HG02798 (cell line): ENCODE data around the gene ASB1.

Source experiments
- ATAC-seq: cut with Tn5 transposase; IDR thresholded peaks from one replicate; pipeline ENCODE4 v1.9.1; 2021; ENCODE audit warnings: mild to moderate bottlenecking; ENCODE audit not compliant: unreplicated experiment, poor library complexity

The ASB1 gene

GRCh38 chr2:238422285-238422684, 4.4 kb upstream of the ASB1 start:
- ATAC-seq: no peak

- ATAC-seq: no peak
Observed at GRCh38 chr2:238422940-238423339, 3.8 kb upstream of the ASB1 start.

- ATAC-seq: no peak
Observed at GRCh38 chr2:238423561-238424312, 3.0 kb upstream of the ASB1 start.

GRCh38 chr2:238424313-238424700, 2.4 kb upstream of the ASB1 start:
- no peak for ATAC-seq

- no peak for ATAC-seq
Observed at GRCh38 chr2:238425505-238425978, 1.2 kb upstream of the ASB1 start.

GRCh38 chr2:238425979-238426567, 654 bp upstream of the ASB1 start:
- ATAC-seq: peak; percentile 9

GRCh38 chr2:238427435-238428162, 872 bp downstream of the ASB1 start:
- peak; percentile 5 for ATAC-seq

- ATAC-seq: no peak
Observed at GRCh38 chr2:238428866-238429265, 2.1 kb downstream of the ASB1 start.

- ATAC-seq: no peak
Observed at GRCh38 chr2:238430781-238431180, 4.1 kb downstream of the ASB1 start.

- ATAC-seq: no peak
Observed at GRCh38 chr2:238431456-238431855, 4.7 kb downstream of the ASB1 start.

GRCh38 chr2:238433300-238433915, 6.7 kb downstream of the ASB1 start:
- no peak for ATAC-seq

- no peak for ATAC-seq
Observed at GRCh38 chr2:238433941-238434845, 7.5 kb downstream of the ASB1 start.

- ATAC-seq: no peak
Observed at GRCh38 chr2:238434846-238435751, 8.4 kb downstream of the ASB1 start.

GRCh38 chr2:238435752-238436096, 9.0 kb downstream of the ASB1 start:
- no peak for ATAC-seq

- no peak for ATAC-seq
Observed at GRCh38 chr2:238438856-238439849, 12.4 kb downstream of the ASB1 start.

GRCh38 chr2:238439917-238440316, 13.2 kb downstream of the ASB1 start:
- no peak for ATAC-seq

- ATAC-seq: no peak
Observed at GRCh38 chr2:238440331-238440730, 13.6 kb downstream of the ASB1 start.

GRCh38 chr2:238440767-238441166, 14.0 kb downstream of the ASB1 start:
- ATAC-seq: no peak
